Tibial nerve (tissue), 3 donors: ENCODE data around the gene SETD2.
"Not testable (repeated sequence)": the region's sequence is repeated elsewhere in the genome, so short reads cannot be mapped to it uniquely, and the experiment has no call there.

Experiments used
- CTCF ChIP-seq, 5 experiments: fragments of 200-600 bp in 3 of 5; fragments of 450-650 bp in 2 of 5; sonication (generic) in 3 of 5; IDR thresholded peaks; one replicate each; pipeline ENCODE4 v1.5.1; 2016 to 2019; ENCODE audit warnings: antibody characterized with exemption in 5 of 5, mild to moderate bottlenecking in 3 of 5, moderate library complexity in 2 of 5
- POLR2A ChIP-seq, 2 donors: fragments of 450-650 bp; IDR thresholded peaks; one replicate each; pipeline ENCODE4 v1.6.1; 2017; ENCODE audit warnings: antibody characterized with exemption in 2 of 2, mild to moderate bottlenecking in 2 of 2, moderate library complexity in 2 of 2

- TF ChIP-seq POLR2A, CTCF (IDR thresholded peaks at IDR 0.05): not testable (repeated sequence)
These were observed 42.1 kb upstream of the SETD2 start for GRCh38 chr3:47206022-47206421.
